K562 (cell line): ENCODE measurements around the gene ZNF487. TPM values are rescaled to one million over a fixed set of nuclear protein-coding genes. Genes with fewer than 3 reads are reported as not detected.

Experiments used
- BRF2 ChIP-seq: IDR thresholded peaks from 3 replicates; pipeline ENCODE4 v1.6.1; 2011; ENCODE audit warnings: borderline replicate concordance, mild to moderate bottlenecking; ENCODE audit not compliant: insufficient read length, insufficient read depth
- CBFA2T2 ChIP-seq: fragments of 450-650 bp; conservative IDR thresholded peaks from 2 replicates; pipeline ENCODE4 v1.6.1; 2017; ENCODE audit warnings: mild to moderate bottlenecking
- CEBPB ChIP-seq: fragments of 450-650 bp; IDR thresholded peaks from 2 replicates; pipeline ENCODE4 v1.6.1; 2016; ENCODE audit warnings: missing genetic modification characterization, missing compliant biosample characterization
- CHD4 ChIP-seq: fragments of 200-600 bp; sonication (generic); IDR thresholded peaks from 3 replicates; pipeline ENCODE4 v1.6.1; 2012; ENCODE audit warnings: low read depth, mild to moderate bottlenecking, mixed read lengths, low read length, inconsistent platforms; ENCODE audit not compliant: insufficient read depth, insufficient replicate concordance, poor library complexity, severe bottlenecking
- EHMT2 ChIP-seq: fragments of 450-650 bp; IDR thresholded peaks from 2 replicates; pipeline ENCODE4 v1.6.1; 2018; ENCODE audit warnings: antibody characterized with exemption
- FOXK1 ChIP-seq: sonication (generic); formaldehyde crosslinking; IDR thresholded peaks from 2 replicates; pipeline ENCODE4 v1.8.0; 2022; ENCODE audit warnings: missing genetic modification reagents, mild to moderate bottlenecking, borderline replicate concordance
- FOXP1 ChIP-seq: sonication (generic); formaldehyde crosslinking; IDR thresholded peaks from 2 replicates; pipeline ENCODE4 v1.8.0; 2022; ENCODE audit warnings: mild to moderate bottlenecking, missing genetic modification reagents
- GTF2E2 ChIP-seq: fragments of 200-800 bp; sonication (Bioruptor generic); IDR thresholded peaks from 2 replicates; pipeline ENCODE4 v1.6.1; 2016; ENCODE audit warnings: missing genetic modification characterization, missing compliant biosample characterization
- HINFP ChIP-seq: fragments of 450-650 bp; conservative IDR thresholded peaks from 2 replicates; pipeline ENCODE4 v1.6.1; 2016; ENCODE audit warnings: missing genetic modification characterization, low read depth, mild to moderate bottlenecking, control low read depth, missing compliant biosample characterization
- HNRNPL ChIP-seq: fragments of 200-400 bp; formaldehyde crosslinking; IDR thresholded peaks from 2 replicates; pipeline ENCODE4 v1.6.1; 2017; ENCODE audit warnings: low read depth, mild to moderate bottlenecking, low read length
- HNRNPLL ChIP-seq: fragments of 200-400 bp; formaldehyde crosslinking; IDR thresholded peaks from 2 replicates; pipeline ENCODE4 v1.6.1; 2017; ENCODE audit warnings: low read length, low read depth, mild to moderate bottlenecking; ENCODE audit not compliant: poor library complexity, severe bottlenecking
- MAFK ChIP-seq: IDR thresholded peaks from 2 replicates; pipeline ENCODE4 v1.6.1; 2011; ENCODE audit warnings: low read length, improper control_type of control experiment
- MNT ChIP-seq, 2 experiments: fragments of 450-650 bp; conservative IDR thresholded peaks; 2 replicates each; pipeline ENCODE4 v1.6.1; 2017; ENCODE audit warnings: mild to moderate bottlenecking in 2 of 2, moderate library complexity in 2 of 2
- PCBP1 ChIP-seq: fragments of 200-400 bp; formaldehyde crosslinking; IDR thresholded peaks from 2 replicates; pipeline ENCODE4 v1.6.1; 2018; ENCODE audit warnings: mild to moderate bottlenecking, low read depth, low read length; ENCODE audit not compliant: poor library complexity, severe bottlenecking
- POLR2H ChIP-seq: IDR thresholded peaks from 2 replicates; pipeline ENCODE4 v1.6.1; 2016; ENCODE audit warnings: missing genetic modification characterization, low read depth, mild to moderate bottlenecking, control low read depth, missing compliant biosample characterization, moderate library complexity
- SMARCB1 ChIP-seq: IDR thresholded peaks from 2 replicates; pipeline ENCODE4 v1.6.1; 2011; ENCODE audit warnings: improper control_type of control experiment, low read depth; ENCODE audit not compliant: insufficient read length
- XRCC5 ChIP-seq: fragments of 200-400 bp; formaldehyde crosslinking; IDR thresholded peaks from 2 replicates; pipeline ENCODE4 v1.6.1; 2017; ENCODE audit warnings: low read depth, mild to moderate bottlenecking, low read length
- ZFP36 ChIP-seq: fragments of 150-350 bp; IDR thresholded peaks from 2 replicates; pipeline ENCODE4 v1.6.1; 2018; ENCODE audit warnings: low read length, low read depth; ENCODE audit not compliant: partially characterized antibody
- ZNF280A ChIP-seq: fragments of 450-650 bp; IDR thresholded peaks from 2 replicates; pipeline ENCODE4 v1.6.1; 2018; ENCODE audit warnings: mild to moderate bottlenecking, low read depth; ENCODE audit not compliant: partially characterized antibody
- ZNF551 ChIP-seq: fragments of 250-450 bp; sonication (Bioruptor Pico); IDR thresholded peaks from 2 replicates; pipeline ENCODE4 v1.5.0; 2021; ENCODE audit warnings: mild to moderate bottlenecking, moderate library complexity
- ZNF740 ChIP-seq, 3 experiments: fragments of 200-800 bp in 1 of 3; sonication (Bioruptor generic) in 1 of 3; sonication (generic) in 1 of 3; formaldehyde crosslinking in 1 of 3; IDR thresholded peaks; 2 replicates each; pipeline versions ENCODE4 v1.6.1 to v1.8.0; 2016 to 2022; ENCODE audit warnings: mild to moderate bottlenecking in 2 of 3, missing compliant biosample characterization in 2 of 3, missing genetic modification characterization in 2 of 3, missing genetic modification reagents in 1 of 3
- polyA plus RNA-seq, 8 experiments: library from polyadenylated mRNA; depleted of rRNA in 4 of 8; stranded (reverse) in 5 of 8; unstranded in 3 of 8; fragments of >200 nt; fragmentation: Nextera tagmentation in 2 of 8; fragmentation: Illumina TruSeq in 1 of 8; extraction: Ambion mirVana in 2 of 8; extraction: Trizol in 1 of 8; gene quantifications; 2 replicates each; pipeline versions ENCODE4 v1.2.1 to v1.2.3, GENCODE V29; 2011 to 2014; ENCODE audit warnings: inconsistent platforms in 1 of 8, missing spikeins in 1 of 8
- total RNA-seq, 7 experiments: library from RNA; depleted of rRNA in 6 of 7; stranded (reverse); fragments of >200 nt in 6 of 7; fragmentation: Illumina TruSeq in 2 of 7; extraction: Trizol in 2 of 7; gene quantifications; 2 replicates each; pipeline versions ENCODE4 v1.2.1 to v1.2.3, GENCODE V29; 2011 to 2021; ENCODE audit warnings: low replicate concordance in 1 of 7

The ZNF487 gene
- total and polyA plus RNA-seq, 9 of the 15 experiments (the other 6 are each of a cell fraction or from before 2014, with no cell fraction given) = 1.9 to 6.5 (median 4.2) TPM

GRCh38 chr10:43389867-43390266 is 47.0 kb upstream of the ZNF487 start (continued):
- TF ChIP-seq HINFP (tag) (no peak), CBFA2T2 (no peak; the same call in 1 of the 2 replicates), MNT (conservative IDR thresholded peaks at IDR 0.05) (peak in 1 of 2 experiments; percentile 54; a peak in 2 of 4 replicates), FOXP1 (CRISPR knock-in tag) (no peak), GTF2E2 (tag) (no peak), XRCC5 (no peak), SMARCB1 (no peak), ZFP36 (no peak), ZNF280A (no peak), CEBPB (tag) (0 out of 2 replicates have a peak, but pooled peaks have one; percentile 27), FOXK1 (no peak), ZNF551 (CRISPR knock-in tag) (no peak), HNRNPL (no peak), CHD4 (no peak), PCBP1 (no peak), EHMT2 (no peak), ZNF740 (CRISPR knock-in tag; IDR thresholded peaks at IDR 0.05) (no peak), ZNF740 (tag; IDR thresholded peaks at IDR 0.05) (no peak), HNRNPLL (no peak), BRF2 (no peak), MAFK (peak; percentile 14; the same call in 1 of the 2 replicates), POLR2H (tag) (no peak)
